Stimulated activated memory B cell treated with anti-CD40 and anti-IgM and Interleukin-4, amounts not matched to agents 10 μg/mL and 1 μg/mL and 100 μg/mL, for 72 hours (primary cell): ENCODE results near the gene ACOT12.
"Not testable (repeated sequence)": the region's sequence is repeated elsewhere in the genome, so short reads cannot be mapped to it uniquely, and the experiment has no call there.

Source experiments
- ATAC-seq: fragments of 150-1000 bp; cut with Tn5 transposase; 2 replicates; pipeline ENCODE4 v1.10.0; 2021
- H3K27ac Mint-ChIP-seq: one replicate; pipeline ENCODE4 v1.8.0; 2022; ENCODE audit warnings: mild to moderate bottlenecking, mixed read lengths
- H3K27me3 Mint-ChIP-seq: one replicate; pipeline ENCODE4 v1.8.0; 2022; ENCODE audit warnings: mixed read lengths
- H3K36me3 Mint-ChIP-seq: one replicate; pipeline ENCODE4 v1.8.0; 2022; ENCODE audit warnings: mixed read lengths
- H3K4me1 Mint-ChIP-seq: one replicate; pipeline ENCODE4 v1.8.0; 2022; ENCODE audit warnings: mixed read lengths
- H3K4me3 Mint-ChIP-seq: one replicate; pipeline ENCODE4 v1.8.0; 2022; ENCODE audit warnings: mild to moderate bottlenecking, moderate library complexity, mixed read lengths
- H3K9me3 Mint-ChIP-seq: one replicate; pipeline ENCODE4 v1.8.0; 2022; ENCODE audit warnings: mixed read lengths

The ACOT12 gene

GRCh38 chr5:81409361-81409760 is 15.4 kb upstream of the ACOT12 start:
- H3K4me3 Mint-ChIP-seq = no peak overlapping the region

GRCh38 chr5:81408496-81408895 is 14.6 kb upstream of the ACOT12 start:
- no peaks in the 10 kb centered on the region for H3K27me3 Mint-ChIP-seq
- H3K9me3 Mint-ChIP-seq = no peaks in the 10 kb centered on the region
- no peaks in the 10 kb centered on the region for H3K4me1 Mint-ChIP-seq
- no peak for ATAC-seq
- no peak overlapping the region for H3K4me3 Mint-ChIP-seq
- peaks cover 6% of the 10 kb centered on the region for H3K36me3 Mint-ChIP-seq
- H3K27ac Mint-ChIP-seq = no peak overlapping the region

More at GRCh38 chr5:81409361-81409760, 15.4 kb upstream of the ACOT12 start:
- H3K27ac Mint-ChIP-seq = no peak overlapping the region
- H3K9me3 Mint-ChIP-seq = no peaks in the 10 kb centered on the region
- ATAC-seq = no peak
- H3K27me3 Mint-ChIP-seq = no peaks in the 10 kb centered on the region
- no peaks in the 10 kb centered on the region for H3K4me1 Mint-ChIP-seq
- peaks cover 6% of the 10 kb centered on the region for H3K36me3 Mint-ChIP-seq

- not testable (repeated sequence) for H3K4me3 Mint-ChIP-seq, H3K36me3 Mint-ChIP-seq, H3K27ac Mint-ChIP-seq
These were observed 13.9 kb upstream of the ACOT12 start for GRCh38 chr5:81407811-81408210.

GRCh38 chr5:81405126-81405891 is 11.4 kb upstream of the ACOT12 start:
- H3K27me3 Mint-ChIP-seq = no peaks in the 10 kb centered on the region
- H3K27ac Mint-ChIP-seq = no peak overlapping the region
- no peak overlapping the region for H3K4me3 Mint-ChIP-seq
- ATAC-seq = no peak
- H3K36me3 Mint-ChIP-seq = peaks cover 6% of the 10 kb centered on the region
- H3K4me1 Mint-ChIP-seq = no peaks in the 10 kb centered on the region
- H3K9me3 Mint-ChIP-seq = no peaks in the 10 kb centered on the region

More at GRCh38 chr5:81407811-81408210, 13.9 kb upstream of the ACOT12 start:
- H3K27me3 Mint-ChIP-seq, H3K9me3 Mint-ChIP-seq, H3K4me1 Mint-ChIP-seq, ATAC-seq: not testable (repeated sequence)

GRCh38 chr5:81402192-81402930 is 8.4 kb upstream of the ACOT12 start:
- Mint-ChIP-seq H3K9me3 (no peaks in the 10 kb centered on the region), H3K4me1 (no peaks in the 10 kb centered on the region), H3K36me3 (no peaks in the 10 kb centered on the region), H3K27ac (no peak overlapping the region), H3K27me3 (no peaks in the 10 kb centered on the region), H3K4me3 (no peak overlapping the region)
- ATAC-seq = no peak

- Mint-ChIP-seq H3K36me3 (no peaks in the 10 kb centered on the region), H3K27ac (no peak overlapping the region)
These were observed 7.3 kb upstream of the ACOT12 start for GRCh38 chr5:81401266-81401665.

GRCh38 chr5:81400375-81400774 is 6.4 kb upstream of the ACOT12 start:
- Mint-ChIP-seq H3K4me3 (no peak overlapping the region), H3K9me3 (peaks cover 1% of the 10 kb centered on the region), H3K36me3 (no peaks in the 10 kb centered on the region), H3K27me3 (peaks cover 19% of the 10 kb centered on the region), H3K4me1 (no peaks in the 10 kb centered on the region), H3K27ac (no peak overlapping the region)
- ATAC-seq = no peak

More at GRCh38 chr5:81401266-81401665, 7.3 kb upstream of the ACOT12 start:
- peaks cover 10% of the 10 kb centered on the region for H3K27me3 Mint-ChIP-seq
- no peaks in the 10 kb centered on the region for H3K4me1 Mint-ChIP-seq
- no peaks in the 10 kb centered on the region for H3K9me3 Mint-ChIP-seq
- ATAC-seq = no peak
- H3K4me3 Mint-ChIP-seq = no peak overlapping the region

GRCh38 chr5:81398741-81399140 is 4.8 kb upstream of the ACOT12 start:
- H3K4me3 Mint-ChIP-seq = no peak overlapping the region
- no peak for ATAC-seq
- H3K27ac Mint-ChIP-seq = no peak overlapping the region
- no peaks in the 10 kb centered on the region for H3K4me1 Mint-ChIP-seq
- H3K9me3 Mint-ChIP-seq = peaks cover 5% of the 10 kb centered on the region
- peaks cover 24% of the 10 kb centered on the region for H3K27me3 Mint-ChIP-seq
- H3K36me3 Mint-ChIP-seq = no peaks in the 10 kb centered on the region

GRCh38 chr5:81397176-81397575 is 3.2 kb upstream of the ACOT12 start:
- H3K36me3 Mint-ChIP-seq = no peaks in the 10 kb centered on the region
- no peaks in the 10 kb centered on the region for H3K4me1 Mint-ChIP-seq
- peaks cover 5% of the 10 kb centered on the region for H3K9me3 Mint-ChIP-seq
- H3K27ac Mint-ChIP-seq = no peak overlapping the region
- peaks cover 38% of the 10 kb centered on the region for H3K27me3 Mint-ChIP-seq
- no peak for ATAC-seq
- no peak overlapping the region for H3K4me3 Mint-ChIP-seq

- ATAC-seq = no peak
- Mint-ChIP-seq H3K4me3 (no peak overlapping the region), H3K36me3 (no peaks in the 10 kb centered on the region), H3K27me3 (peaks cover 56% of the 10 kb centered on the region), H3K27ac (no peak overlapping the region), H3K9me3 (peaks cover 5% of the 10 kb centered on the region), H3K4me1 (no peaks in the 10 kb centered on the region)
These were observed 1.3 kb upstream of the ACOT12 start for GRCh38 chr5:81395262-81395661.

- Mint-ChIP-seq H3K27ac (no peak overlapping the region), H3K27me3 (peaks cover 73% of the 10 kb centered on the region), H3K9me3 (peaks cover 11% of the 10 kb centered on the region), H3K36me3 (no peaks in the 10 kb centered on the region), H3K4me3 (no peak overlapping the region), H3K4me1 (no peaks in the 10 kb centered on the region)
- no peak for ATAC-seq
These were observed 528 bp downstream of the ACOT12 start for GRCh38 chr5:81393430-81393782.

- Mint-ChIP-seq H3K27me3 (peaks cover 54% of the 10 kb centered on the region), H3K36me3 (no peaks in the 10 kb centered on the region), H3K27ac (no peak overlapping the region), H3K9me3 (peaks cover 6% of the 10 kb centered on the region), H3K4me3 (no peak overlapping the region), H3K4me1 (no peaks in the 10 kb centered on the region)
- no peak for ATAC-seq
These were observed 4.9 kb downstream of the ACOT12 start for GRCh38 chr5:81389025-81389424.

- Mint-ChIP-seq H3K36me3 (no peaks in the 10 kb centered on the region), H3K4me1 (no peaks in the 10 kb centered on the region), H3K9me3 (peaks cover 6% of the 10 kb centered on the region), H3K27me3 (peaks cover 48% of the 10 kb centered on the region), H3K4me3 (no peak overlapping the region), H3K27ac (no peak overlapping the region)
- ATAC-seq = no peak
These were observed 5.8 kb downstream of the ACOT12 start for GRCh38 chr5:81388169-81388568.

- H3K36me3 Mint-ChIP-seq = no peaks in the 10 kb centered on the region
- H3K27ac Mint-ChIP-seq = no peak overlapping the region
- H3K4me1 Mint-ChIP-seq = no peaks in the 10 kb centered on the region
- ATAC-seq = peak; percentile 40
- H3K4me3 Mint-ChIP-seq = no peak overlapping the region
- peaks cover 9% of the 10 kb centered on the region for H3K27me3 Mint-ChIP-seq
- H3K9me3 Mint-ChIP-seq = peaks cover 1% of the 10 kb centered on the region
These were observed 10.1 kb downstream of the ACOT12 start for GRCh38 chr5:81383867-81384266.

GRCh38 chr5:81371354-81371876 is 22.5 kb downstream of the ACOT12 start:
- peaks cover 21% of the 10 kb centered on the region for H3K27me3 Mint-ChIP-seq
- no peak for ATAC-seq
- no peak overlapping the region for H3K4me3 Mint-ChIP-seq
- H3K9me3 Mint-ChIP-seq = no peaks in the 10 kb centered on the region
- H3K4me1 Mint-ChIP-seq = no peaks in the 10 kb centered on the region
- H3K36me3 Mint-ChIP-seq = no peaks in the 10 kb centered on the region
- no peak overlapping the region for H3K27ac Mint-ChIP-seq

GRCh38 chr5:81370912-81371311 is 23.0 kb downstream of the ACOT12 start:
- ATAC-seq = no peak
- no peaks in the 10 kb centered on the region for H3K9me3 Mint-ChIP-seq
- no peaks in the 10 kb centered on the region for H3K36me3 Mint-ChIP-seq
- peaks cover 26% of the 10 kb centered on the region for H3K27me3 Mint-ChIP-seq
- no peaks in the 10 kb centered on the region for H3K4me1 Mint-ChIP-seq
- no peak overlapping the region for H3K27ac Mint-ChIP-seq
- no peak overlapping the region for H3K4me3 Mint-ChIP-seq
